ENCODE results near the gene C17orf100. TPM values are rescaled to one million over a fixed set of nuclear protein-coding genes. Genes with fewer than 3 reads are reported as not detected.

Gene C17orf100
- total RNA-seq, 2 experiments from 2014 or later: 1.6 to 2.0 TPM

DNA sequence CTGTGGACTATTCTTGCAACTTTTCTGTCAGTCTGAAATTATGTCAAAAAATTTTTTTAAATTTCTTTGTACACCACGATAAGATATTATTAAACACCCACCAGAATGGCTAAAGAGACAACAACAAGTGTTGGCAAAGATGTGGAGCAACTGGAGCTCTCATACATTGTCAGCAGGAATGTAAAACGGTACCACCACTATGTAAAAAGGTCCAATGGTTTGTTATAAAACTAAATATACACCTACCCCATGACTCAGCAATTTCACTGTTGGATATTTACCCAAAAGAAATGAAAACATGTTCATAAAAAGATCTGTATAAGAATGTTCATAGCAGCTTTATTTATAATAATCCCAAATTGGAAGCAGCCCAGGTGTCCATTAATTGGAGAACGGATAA is 18.3 kb upstream of the C17orf100 start:
- Mint-ChIP-seq H3K4me1 (peaks cover 15% of the 10 kb centered on the region), H3K27me3 (no peaks in the 10 kb centered on the region), H3K4me3 (no peak overlapping the region), H3K27ac (no peak overlapping the region), H3K9me3 (ENCODE audit: low read depth) (no peaks in the 10 kb centered on the region), H3K36me3 (ENCODE audit: low read depth) (peaks cover 43% of the 10 kb centered on the region)
- ATAC-seq (no peak), DNase-seq (no peak)
- intact Hi-C loops (cut with DNase I, micrococcal nuclease): no loop called here
- ChIA-PET POLR2A (no interaction called here), CTCF (no interaction called here)

DNA sequence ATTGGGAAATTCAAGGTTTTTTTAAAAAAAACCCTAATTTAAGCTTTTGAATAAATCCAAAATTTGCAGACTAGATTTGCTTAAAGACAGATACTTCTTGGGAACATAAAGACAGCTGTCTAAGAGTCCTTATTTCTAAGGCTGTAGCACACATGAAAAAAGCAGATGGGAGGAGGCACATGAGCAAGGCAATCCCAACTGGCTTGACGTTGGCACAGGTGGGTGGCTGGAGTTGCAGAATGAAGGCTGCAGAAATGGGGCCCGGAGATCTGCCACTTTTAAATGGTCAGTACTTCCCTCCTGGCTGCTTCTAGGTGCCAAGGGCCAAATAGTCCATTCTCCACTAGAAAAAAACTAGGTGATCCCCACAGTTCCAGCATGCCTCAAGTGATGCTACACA is 15.5 kb upstream of the C17orf100 start:
- POLR2A ChIA-PET: no interaction called here
- no peaks in the 10 kb centered on the region for H3K9me3 Mint-ChIP-seq (ENCODE audit: low read depth)
- peaks cover 30% of the 10 kb centered on the region for H3K36me3 Mint-ChIP-seq (ENCODE audit: low read depth)
- DNase-seq (no peak), ATAC-seq (no peak)
- no peak overlapping the region for H3K27ac Mint-ChIP-seq
- no peaks in the 10 kb centered on the region for H3K27me3 Mint-ChIP-seq
- CTCF ChIA-PET: no interaction called here
- H3K4me1 Mint-ChIP-seq: peaks cover 22% of the 10 kb centered on the region
- intact Hi-C loops (cut with DNase I, micrococcal nuclease): no loop called here
- H3K4me3 Mint-ChIP-seq: no peak overlapping the region

GRCh38 chr17:6636616-6637457 is 14.7 kb upstream of the C17orf100 start:
- DNase-seq (no peak), ATAC-seq (no peak)
- intact Hi-C loops (cut with DNase I, micrococcal nuclease): no loop called here
- Mint-ChIP-seq H3K36me3 (ENCODE audit: low read depth) (peaks cover 31% of the 10 kb centered on the region), H3K27ac (no peak overlapping the region), H3K27me3 (no peaks in the 10 kb centered on the region), H3K4me1 (peaks cover 24% of the 10 kb centered on the region), H3K4me3 (no peak overlapping the region), H3K9me3 (ENCODE audit: low read depth) (no peaks in the 10 kb centered on the region)
- ChIA-PET POLR2A (interaction anchor here (0.6 kb wide), 1 partner anchor 399 kb away, joined by 3 read pairs; the partner anchor contains the start of gene SLC16A13), CTCF (no interaction called here)

GRCh38 chr17:6637458-6637840 is 14.1 kb upstream of the C17orf100 start:
- H3K27me3 Mint-ChIP-seq: no peaks in the 10 kb centered on the region
- POLR2A ChIA-PET: interaction anchor here (0.6 to 0.8 kb wide), 2 partner anchors 20 to 399 kb away, joined by 3 read pairs; partner anchors contain the start of gene SLC16A13
- H3K4me1 Mint-ChIP-seq: peaks cover 30% of the 10 kb centered on the region
- H3K9me3 Mint-ChIP-seq (ENCODE audit: low read depth): no peaks in the 10 kb centered on the region
- CTCF ChIA-PET: no interaction called here
- no peak overlapping the region for H3K27ac Mint-ChIP-seq
- no peak overlapping the region for H3K4me3 Mint-ChIP-seq
- DNase-seq (no peak), ATAC-seq (no peak)
- H3K36me3 Mint-ChIP-seq (ENCODE audit: low read depth): peaks cover 32% of the 10 kb centered on the region
- intact Hi-C loops (cut with DNase I, micrococcal nuclease): no loop called here

DNA sequence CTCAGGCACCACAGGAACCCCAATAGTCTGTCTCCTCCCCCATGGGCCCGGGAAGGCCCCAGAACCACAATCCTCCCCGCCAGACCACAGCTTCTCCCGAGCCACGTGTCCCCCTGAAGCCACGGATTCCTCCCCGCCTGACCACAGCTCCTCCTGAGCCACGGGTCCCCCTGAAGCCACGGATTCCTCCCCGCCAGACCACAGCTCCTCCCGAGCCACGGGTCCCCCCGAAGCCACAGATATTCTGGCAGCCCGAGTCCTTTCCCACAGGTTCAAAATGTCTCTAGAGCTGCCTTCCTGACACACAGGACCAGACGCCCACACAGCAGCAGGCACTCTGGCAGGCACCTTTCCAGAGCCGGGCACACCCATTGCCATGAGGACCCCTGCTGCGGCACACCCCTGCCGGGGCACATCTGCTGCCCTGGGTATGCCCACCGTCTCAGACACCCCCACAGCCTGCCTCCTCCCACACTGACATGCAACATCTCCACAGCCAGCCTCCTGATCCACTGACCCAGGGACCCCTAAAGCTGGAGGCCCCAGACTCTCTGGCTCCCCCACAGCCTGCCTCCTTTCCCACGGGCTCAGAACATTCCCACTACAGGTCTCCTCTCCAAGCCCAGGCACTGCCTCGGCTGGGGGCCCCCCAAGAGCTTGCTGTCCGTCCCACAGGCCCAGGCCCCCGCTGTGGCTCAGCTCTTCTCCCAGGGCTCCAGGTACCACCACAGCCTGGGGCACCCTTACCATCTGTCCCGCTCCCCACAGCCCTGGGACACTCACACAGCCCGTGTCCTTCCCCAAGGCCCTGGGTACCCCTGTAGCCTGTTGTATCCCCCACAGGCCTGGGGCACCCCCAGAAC is 13.3 kb upstream of the C17orf100 start:
- Mint-ChIP-seq H3K9me3 (ENCODE audit: low read depth) (no peaks in the 10 kb centered on the region), H3K27ac (peak overlapping the region; percentile 63), H3K4me1 (peaks cover 39% of the 10 kb centered on the region), H3K36me3 (ENCODE audit: low read depth) (peaks cover 30% of the 10 kb centered on the region), H3K4me3 (peak overlapping the region; percentile 92), H3K27me3 (no peaks in the 10 kb centered on the region)
- CTCF ChIA-PET: no interaction called here
- DNase-seq: peak; percentile 22
- POLR2A ChIA-PET: interaction anchor here (0.5 to 0.8 kb wide), 3 partner anchors 19 to 1140 kb away, joined by 3 to 5 read pairs (median 3); partner anchors contain the start of gene SLC16A13
- intact Hi-C loops (cut with DNase I, micrococcal nuclease): no loop called here
- ATAC-seq: no peak

GRCh38 chr17:6639014-6639585 is 12.5 kb upstream of the C17orf100 start:
- ChIA-PET CTCF (interaction anchor here (0.6 kb wide), 1 partner anchor 367 kb away, joined by 3 read pairs; no protein-coding TSS in a partner anchor), POLR2A (interaction anchor here (0.5 to 1.2 kb wide), 2 partner anchors 12 to 1141 kb away, joined by 4 to 5 read pairs; partner anchors contain the start of genes C17orf100 and MED31)
- peak overlapping the region; percentile 78 for H3K27ac Mint-ChIP-seq
- peaks cover 29% of the 10 kb centered on the region for H3K36me3 Mint-ChIP-seq (ENCODE audit: low read depth)
- intact Hi-C loops (cut with DNase I, micrococcal nuclease): no loop called here
- DNase-seq: peak; percentile 51
- peak overlapping the region; percentile 92 for H3K4me3 Mint-ChIP-seq
- H3K9me3 Mint-ChIP-seq (ENCODE audit: low read depth): no peaks in the 10 kb centered on the region
- H3K4me1 Mint-ChIP-seq: peaks cover 47% of the 10 kb centered on the region
- ATAC-seq: no peak
- no peaks in the 10 kb centered on the region for H3K27me3 Mint-ChIP-seq

DNA sequence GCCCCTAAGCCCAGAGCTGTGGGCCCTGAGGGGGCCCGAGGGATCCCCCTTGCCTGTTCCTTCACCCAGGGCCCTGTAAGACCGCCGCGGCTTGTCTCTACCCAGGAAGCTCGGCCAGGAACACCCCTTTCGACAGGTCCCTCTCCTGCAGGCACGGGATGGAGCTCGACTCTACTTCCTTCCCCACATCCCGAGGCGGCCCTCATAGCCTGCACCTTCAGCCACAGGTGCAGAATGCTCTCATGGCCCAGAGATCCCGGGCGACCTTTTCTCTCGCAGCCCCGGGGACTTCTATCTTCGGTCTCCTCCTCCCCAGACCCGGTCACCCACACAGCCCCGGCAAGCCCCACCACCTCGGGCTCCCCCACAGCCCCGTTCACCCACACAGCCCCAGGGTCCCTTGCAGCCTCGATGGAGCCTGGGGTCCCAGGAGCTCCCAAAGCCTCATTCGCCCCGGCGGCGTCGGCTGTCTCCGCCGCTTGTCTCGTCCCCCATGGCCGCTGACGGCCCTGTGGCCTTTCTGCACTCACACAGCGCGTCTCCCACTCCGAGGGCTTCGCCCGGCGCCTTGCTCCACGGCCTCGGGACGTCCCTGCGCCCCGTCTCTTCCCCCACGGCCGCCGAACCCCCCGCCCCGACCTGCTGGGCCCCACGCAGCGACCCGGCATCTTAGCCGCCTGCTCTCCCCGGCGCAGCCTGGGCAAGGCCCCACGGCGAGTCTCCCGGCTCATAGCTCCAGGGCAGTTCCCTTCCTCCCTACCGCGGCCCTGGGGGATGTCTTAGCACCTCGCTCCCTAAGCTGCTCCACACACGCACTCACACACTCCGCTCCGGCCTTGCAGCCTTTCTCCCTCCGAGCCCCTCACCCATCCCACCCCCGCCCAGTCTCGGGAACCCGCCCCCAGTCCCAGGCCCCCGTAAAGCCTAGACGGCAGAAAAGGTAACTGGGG is 11.7 kb upstream of the C17orf100 start:
- Mint-ChIP-seq H3K4me1 (peaks cover 54% of the 10 kb centered on the region), H3K27ac (peak overlapping the region; percentile 92), H3K27me3 (no peaks in the 10 kb centered on the region), H3K4me3 (peak overlapping the region; percentile 92), H3K9me3 (ENCODE audit: low read depth) (no peaks in the 10 kb centered on the region), H3K36me3 (ENCODE audit: low read depth) (peaks cover 30% of the 10 kb centered on the region)
- POLR2A ChIA-PET: interaction anchor here (1.2 kb wide), 1 partner anchor 11 kb away, joined by 4 read pairs; the partner anchor contains the start of genes C17orf100 and MED31
- ATAC-seq (peak; percentile 21), DNase-seq (peak; percentile 63)
- CTCF ChIA-PET: interaction anchor here (0.6 kb wide), 1 partner anchor 366 kb away, joined by 3 read pairs; no protein-coding TSS in a partner anchor
- intact Hi-C loops (cut with DNase I, micrococcal nuclease): loop anchor here (1.0 to 10.0 kb wide), 13 partner anchors 11 to 1797 kb away; partner anchors contain the start of genes C17orf100 (in 2 of the 2), MED31 (in 2 of the 2), NLRP1 (in 2 of the 2) and ACADVL (in 1 of the 2)

DNA sequence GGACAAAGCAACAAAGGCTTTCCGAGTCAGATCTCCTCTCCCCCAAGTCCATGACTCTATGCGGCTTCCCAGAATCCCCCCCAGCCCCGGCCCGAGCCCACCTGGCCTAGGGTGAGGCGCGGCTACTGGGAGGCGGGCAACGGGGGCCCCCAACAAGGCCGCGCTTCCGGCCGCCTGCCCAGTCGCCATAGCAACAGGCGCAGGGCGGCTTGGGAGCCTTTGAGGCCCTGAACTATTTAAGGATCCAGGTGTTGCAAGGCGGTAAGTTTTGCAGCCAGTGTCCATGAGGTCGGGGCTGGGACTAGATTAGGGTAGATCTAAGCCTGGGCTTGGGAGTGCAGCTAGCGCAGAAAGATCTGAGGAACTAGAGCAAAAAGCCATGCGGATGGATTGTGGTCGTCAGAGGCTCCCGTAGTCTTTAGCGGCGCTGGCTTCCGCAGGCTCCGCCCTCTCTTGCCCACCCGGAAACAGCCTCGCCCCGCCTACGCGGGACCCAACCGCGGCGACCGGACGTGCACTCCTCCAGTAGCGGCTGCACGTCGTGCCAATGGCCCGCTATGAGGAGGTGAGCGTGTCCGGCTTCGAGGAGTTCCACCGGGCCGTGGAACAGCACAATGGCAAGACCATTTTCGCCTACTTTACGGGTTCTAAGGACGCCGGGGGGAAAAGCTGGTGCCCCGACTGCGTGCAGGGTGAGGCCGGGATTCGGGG is 10.9 kb upstream of the C17orf100 start, which contains the start of the genes KIAA0753 and TXNDC17:
TSS of gene KIAA0753 (minus strand) at position 176 of the 711 bp plus-strand sequence. CDS start 5,608 bp downstream, outside the sequence.
TSS of gene TXNDC17 (plus strand) at position 525 of the 711 bp plus-strand sequence. CDS start at position 548, 23 bp downstream.
- intact Hi-C loops (cut with DNase I, micrococcal nuclease): loop anchor here (1.0 to 10.0 kb wide), 13 partner anchors 11 to 1797 kb away; partner anchors contain the start of genes C17orf100 (in 2 of the 2), MED31 (in 2 of the 2), NLRP1 (in 2 of the 2) and ACADVL (in 1 of the 2)
- Mint-ChIP-seq H3K4me3 (peak within 1 kb of the TSS; percentile 92), H3K36me3 (ENCODE audit: low read depth) (peaks cover 30% of the 10 kb centered on the region), H3K9me3 (ENCODE audit: low read depth) (no peaks in the 10 kb centered on the region), H3K4me1 (peaks cover 58% of the 10 kb centered on the region), H3K27ac (peak within 1 kb of the TSS; percentile 92), H3K27me3 (no peaks in the 10 kb centered on the region)
- DNase-seq: peak; percentile 96
- ATAC-seq: peak; percentile 81
- POLR2A ChIA-PET: no interaction called here
- CTCF ChIA-PET: interaction anchor here (1.7 to 1.8 kb wide), 2 partner anchors 9 to 363 kb away, joined by 5 to 6 read pairs; no protein-coding TSS in a partner anchor

DNA sequence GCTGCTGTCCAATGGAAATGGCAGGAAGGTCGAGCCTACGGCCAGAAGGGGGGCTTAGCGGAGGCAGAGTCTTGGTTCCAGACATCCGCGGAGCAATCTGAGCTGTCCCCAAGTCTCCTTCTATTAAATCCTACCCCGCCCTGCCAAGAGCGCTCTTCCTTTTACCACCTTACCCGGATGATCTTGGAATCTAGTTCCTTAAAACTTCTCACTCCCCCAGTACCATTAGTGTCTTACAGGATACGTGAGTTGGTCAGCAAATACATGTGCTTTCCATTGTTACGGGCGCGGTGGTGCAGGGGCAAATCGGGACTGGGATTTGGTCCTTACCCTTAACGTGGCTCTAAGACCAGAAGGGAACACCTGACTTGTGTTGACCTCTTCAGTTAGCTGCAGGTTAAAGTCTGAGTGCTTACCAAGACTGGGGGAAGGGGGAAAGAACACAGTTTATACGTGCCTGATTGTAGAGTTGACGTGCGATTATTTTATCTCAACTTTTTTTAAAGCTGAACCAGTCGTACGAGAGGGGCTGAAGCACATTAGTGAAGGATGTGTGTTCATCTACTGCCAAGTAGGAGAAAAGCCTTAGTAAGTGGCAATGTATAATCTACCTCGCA is 10.2 kb upstream of the C17orf100 start:
- peak overlapping the region; percentile 92 for H3K4me3 Mint-ChIP-seq
- DNase-seq (peak; percentile 21), ATAC-seq (peak; percentile 0)
- peak overlapping the region; percentile 92 for H3K27ac Mint-ChIP-seq
- no peaks in the 10 kb centered on the region for H3K9me3 Mint-ChIP-seq (ENCODE audit: low read depth)
- no peaks in the 10 kb centered on the region for H3K27me3 Mint-ChIP-seq
- CTCF ChIA-PET: interaction anchor here (1.7 to 1.8 kb wide), 2 partner anchors 9 to 363 kb away, joined by 5 to 6 read pairs; no protein-coding TSS in a partner anchor
- intact Hi-C loops (cut with DNase I, micrococcal nuclease): loop anchor here (2.0 to 10.0 kb wide), 11 partner anchors 167 to 1796 kb away; partner anchors contain the start of genes NLRP1 (in 2 of the 2), ACADVL (in 1 of the 2), C1QBP (in 1 of the 2) and DLG4 (in 1 of the 2)
- POLR2A ChIA-PET: interaction anchor here (0.7 kb wide), 1 partner anchor 406 kb away, joined by 3 read pairs; no protein-coding TSS in a partner anchor
- H3K36me3 Mint-ChIP-seq (ENCODE audit: low read depth): peaks cover 34% of the 10 kb centered on the region
- peaks cover 62% of the 10 kb centered on the region for H3K4me1 Mint-ChIP-seq
